ENCODE data around the gene BEX1. TPM values are rescaled to one million over a fixed set of nuclear protein-coding genes. Genes with fewer than 3 reads are reported as not detected.
"Not testable (repeated sequence)": the region's sequence is repeated elsewhere in the genome, so short reads cannot be mapped to it uniquely, and the experiment has no call there.

The BEX1 gene
- total and polyA plus RNA-seq, 9 of the 15 experiments (the other 6 are each of a cell fraction or from before 2014, with no cell fraction given) = not detected

GRCh38 chrX:103107227-103107737 is 43.3 kb upstream of the BEX1 start:
- FAIRE-seq; H3K4me2 ChIP-seq (ENCODE audit: insufficient read depth, low read length): not testable (repeated sequence)

DNA sequence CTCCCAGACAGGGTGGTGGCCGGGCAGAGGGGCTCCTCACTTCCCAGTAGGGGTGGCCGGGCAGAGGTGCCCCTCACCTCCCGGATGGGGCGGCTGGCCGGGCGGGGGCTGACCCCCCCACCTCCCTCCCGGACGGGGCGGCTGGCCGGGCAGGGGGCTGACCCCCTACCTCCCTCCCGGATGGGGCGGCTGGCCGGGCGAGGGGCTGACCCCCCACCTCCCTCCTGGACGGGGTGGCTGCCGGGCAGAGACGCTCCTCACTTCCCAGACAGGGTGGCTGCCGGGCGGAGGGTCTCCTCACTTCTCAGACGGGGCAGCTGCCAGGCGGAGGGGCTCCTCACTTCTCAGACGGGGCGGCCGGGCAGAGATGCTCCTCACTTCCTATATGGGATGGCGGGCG is 40.4 kb upstream of the BEX1 start:
- FAIRE-seq, POLR2A ChIA-PET: not testable (repeated sequence)
- WGBS (ENCODE audit: insufficient coverage, low coverage, missing lambda C conversion rate) = 60% methylated on average over 3 of the region's 26 CpGs

More at GRCh38 chrX:103107227-103107737, 43.3 kb upstream of the BEX1 start:
- H2AFZ ChIP-seq (ENCODE audit: low read depth, low read length); BruUV-seq (replicated peaks); H3K9ac ChIP-seq (ENCODE audit: insufficient read depth in 1 of 2, low read depth in 2 of 2, low read length in 2 of 2); H3K27me3 ChIP-seq (ENCODE audit: control insufficient read depth in 2 of 2, insufficient read depth in 2 of 2, low read length in 2 of 2); intact Hi-C loops (cut with micrococcal nuclease); CTCF ChIA-PET (ENCODE audit: low intra/inter-chr PET ratio); H3K9me3 ChIP-seq (replicated peaks; ENCODE audit: control insufficient read depth, insufficient read depth, low read depth, low read length); H3K36me3 ChIP-seq (ENCODE audit: control insufficient read depth, insufficient read depth, low read length); H3K9me1 ChIP-seq (ENCODE audit: control insufficient read depth, insufficient read depth, low read length); in situ Hi-C loops (cut with MboI); H4K20me1 ChIP-seq (replicated peaks; ENCODE audit: control insufficient read depth, insufficient read depth, low read length); ATAC-seq; H3K79me2 ChIP-seq (ENCODE audit: control insufficient read depth, insufficient read depth, low read length); DNase-seq (ENCODE audit: extremely low read depth in 1 of 4, low spot score in 3 of 4); H3K27ac ChIP-seq (ENCODE audit: extremely low read depth, low read depth, low read length); H3K4me1 ChIP-seq (replicated peaks in 1 of 2; ENCODE audit: control insufficient read depth in 2 of 2, insufficient read depth in 2 of 2, low read length in 2 of 2); H3K4me3 ChIP-seq: not testable (repeated sequence)
- 57% methylated on average over 9 of the region's 21 CpGs for WGBS (ENCODE audit: insufficient coverage, low coverage, missing lambda C conversion rate)
- POLR2A ChIA-PET = interaction anchor here (0.7 kb wide), 1 partner anchor 122 kb away, joined by 3 read pairs; no protein-coding TSS in a partner anchor

More for the DNA sequence above, 40.4 kb upstream of the BEX1 start:
- BruUV-seq (replicated peaks); H2AFZ ChIP-seq (ENCODE audit: low read depth, low read length); H3K4me2 ChIP-seq (ENCODE audit: insufficient read depth, low read length); CTCF ChIA-PET (ENCODE audit: low intra/inter-chr PET ratio); H3K9ac ChIP-seq (ENCODE audit: insufficient read depth in 1 of 2, low read depth in 2 of 2, low read length in 2 of 2); H3K4me3 ChIP-seq; H3K27ac ChIP-seq (ENCODE audit: extremely low read depth, low read depth, low read length); H3K79me2 ChIP-seq (ENCODE audit: control insufficient read depth, insufficient read depth, low read length); H3K27me3 ChIP-seq (ENCODE audit: control insufficient read depth in 2 of 2, insufficient read depth in 2 of 2, low read length in 2 of 2); DNase-seq (ENCODE audit: extremely low read depth in 1 of 4, low spot score in 3 of 4); H3K9me3 ChIP-seq (replicated peaks; ENCODE audit: control insufficient read depth, insufficient read depth, low read depth, low read length); H3K4me1 ChIP-seq (replicated peaks in 1 of 2; ENCODE audit: control insufficient read depth in 2 of 2, insufficient read depth in 2 of 2, low read length in 2 of 2); in situ Hi-C loops (cut with MboI); H3K9me1 ChIP-seq (ENCODE audit: control insufficient read depth, insufficient read depth, low read length); ATAC-seq; H3K36me3 ChIP-seq (ENCODE audit: control insufficient read depth, insufficient read depth, low read length); H4K20me1 ChIP-seq (replicated peaks; ENCODE audit: control insufficient read depth, insufficient read depth, low read length): not testable (repeated sequence)
- intact Hi-C loops (cut with micrococcal nuclease) = loop anchor here (5.0 kb wide), 1 partner anchor 53 kb away; no protein-coding TSS in a partner anchor
